ENCODE data around the gene TSTD1. TPM values are rescaled to one million over a fixed set of nuclear protein-coding genes. Genes with fewer than 3 reads are reported as not detected.

The TSTD1 gene
- total RNA-seq, 1 donor from 2014 or later: 13.4 TPM

- TF ChIP-seq, protein P1, sequence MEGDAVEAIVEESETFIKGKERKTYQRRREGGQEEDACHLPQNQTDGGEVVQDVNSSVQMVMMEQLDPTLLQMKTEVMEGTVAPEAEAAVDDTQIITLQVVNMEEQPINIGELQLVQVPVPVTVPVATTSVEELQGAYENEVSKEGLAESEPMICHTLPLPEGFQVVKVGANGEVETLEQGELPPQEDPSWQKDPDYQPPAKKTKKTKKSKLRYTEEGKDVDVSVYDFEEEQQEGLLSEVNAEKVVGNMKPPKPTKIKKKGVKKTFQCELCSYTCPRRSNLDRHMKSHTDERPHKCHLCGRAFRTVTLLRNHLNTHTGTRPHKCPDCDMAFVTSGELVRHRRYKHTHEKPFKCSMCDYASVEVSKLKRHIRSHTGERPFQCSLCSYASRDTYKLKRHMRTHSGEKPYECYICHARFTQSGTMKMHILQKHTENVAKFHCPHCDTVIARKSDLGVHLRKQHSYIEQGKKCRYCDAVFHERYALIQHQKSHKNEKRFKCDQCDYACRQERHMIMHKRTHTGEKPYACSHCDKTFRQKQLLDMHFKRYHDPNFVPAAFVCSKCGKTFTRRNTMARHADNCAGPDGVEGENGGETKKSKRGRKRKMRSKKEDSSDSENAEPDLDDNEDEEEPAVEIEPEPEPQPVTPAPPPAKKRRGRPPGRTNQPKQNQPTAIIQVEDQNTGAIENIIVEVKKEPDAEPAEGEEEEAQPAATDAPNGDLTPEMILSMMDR (IDR thresholded peaks at IDR 0.05; ENCODE audit: borderline replicate concordance): no peak
- Histone ChIP-seq H3K36me3 (no peaks in the 10 kb centered on the region), H3K27ac (replicated peaks) (no peak overlapping the region), H3K4me1 (no peaks in the 10 kb centered on the region), H3K9me3 (replicated peaks) (no peaks in the 10 kb centered on the region), H3K4me3 (no peak overlapping the region), H3K27me3 (ENCODE audit: low read depth) (peaks cover 9% of the 10 kb centered on the region)
- intact Hi-C loops (cut with micrococcal nuclease): no loop called here
- DNase-seq: no peak
Measured at GRCh38 chr1:161072751-161073449, 34.1 kb upstream of the TSTD1 start.

DNA sequence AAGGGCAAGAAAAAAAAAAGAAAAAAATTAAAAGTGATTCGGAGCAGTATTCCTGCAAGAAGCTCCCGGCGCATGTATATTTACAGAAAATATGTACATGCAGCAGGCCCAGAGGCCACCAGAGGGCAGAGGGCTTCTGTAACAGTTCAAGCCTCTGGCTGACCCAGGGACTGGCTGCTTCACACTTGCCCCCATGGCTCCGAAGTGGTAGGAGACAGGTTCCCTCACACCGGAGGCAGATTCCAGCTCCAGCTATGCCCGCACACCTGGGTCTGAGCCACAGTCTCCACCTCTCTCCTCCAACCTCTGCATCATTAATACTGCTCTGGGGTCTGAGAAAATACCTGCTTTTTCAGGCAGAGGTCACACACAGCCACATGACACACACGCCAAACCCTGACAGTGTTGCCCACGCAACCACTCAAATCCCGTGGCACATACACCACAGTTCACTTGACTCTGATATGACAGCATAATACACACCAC lies 33.2 kb upstream of the TSTD1 start:
- TF ChIP-seq, protein P1 (IDR thresholded peaks at IDR 0.05; ENCODE audit: borderline replicate concordance): peak; percentile 68
- Histone ChIP-seq H3K4me1 (no peaks in the 10 kb centered on the region), H3K27ac (replicated peaks) (no peak overlapping the region), H3K4me3 (no peak overlapping the region), H3K27me3 (ENCODE audit: low read depth) (peaks cover 9% of the 10 kb centered on the region), H3K36me3 (no peaks in the 10 kb centered on the region), H3K9me3 (replicated peaks) (no peaks in the 10 kb centered on the region)
- intact Hi-C loops (cut with micrococcal nuclease): no loop called here
- DNase-seq: peak; percentile 62

GRCh38 chr1:161070761-161071160 lies 32.0 kb upstream of the TSTD1 start:
- Histone ChIP-seq H3K27ac (replicated peaks) (no peak overlapping the region), H3K36me3 (no peaks in the 10 kb centered on the region), H3K4me1 (no peaks in the 10 kb centered on the region), H3K27me3 (ENCODE audit: low read depth) (peaks cover 13% of the 10 kb centered on the region), H3K4me3 (no peak overlapping the region), H3K9me3 (replicated peaks) (no peaks in the 10 kb centered on the region)
- intact Hi-C loops (cut with micrococcal nuclease): no loop called here
- no peak for DNase-seq
- TF ChIP-seq, protein P1 (IDR thresholded peaks at IDR 0.05; ENCODE audit: borderline replicate concordance): no peak

GRCh38 chr1:161069731-161070270 lies 31.0 kb upstream of the TSTD1 start, which contains the start of gene ARHGAP30:
Gene ARHGAP30, minus strand, starts transcription at chr1:161069891. Its CDS starts 267 bp downstream, at chr1:161069624.
- peak; percentile 62 for DNase-seq
- no peaks in the 10 kb centered on the region for H3K36me3 ChIP-seq
- intact Hi-C loops (cut with micrococcal nuclease): no loop called here
- no peaks in the 10 kb centered on the region for H3K4me1 ChIP-seq
- H3K9me3 ChIP-seq (replicated peaks): no peaks in the 10 kb centered on the region
- peak within 1 kb of the TSS; percentile 49 for H3K4me3 ChIP-seq
- TF ChIP-seq, protein P1 (IDR thresholded peaks at IDR 0.05; ENCODE audit: borderline replicate concordance): no peak
- peaks cover 22% of the 10 kb centered on the region for H3K27me3 ChIP-seq (ENCODE audit: low read depth)
- peak within 1 kb of the TSS; percentile 66 for H3K27ac ChIP-seq (replicated peaks)

- Histone ChIP-seq H3K27ac (replicated peaks) (peak overlapping the region; percentile 66), H3K27me3 (ENCODE audit: low read depth) (peaks cover 28% of the 10 kb centered on the region), H3K4me1 (no peaks in the 10 kb centered on the region), H3K36me3 (no peaks in the 10 kb centered on the region), H3K9me3 (replicated peaks) (no peaks in the 10 kb centered on the region), H3K4me3 (peak overlapping the region; percentile 49)
- TF ChIP-seq, protein P1 (IDR thresholded peaks at IDR 0.05; ENCODE audit: borderline replicate concordance): no peak
- DNase-seq: no peak
- intact Hi-C loops (cut with micrococcal nuclease): no loop called here
Measured at GRCh38 chr1:161069241-161069640, 30.5 kb upstream of the TSTD1 start.

Data from left ventricle myocardium inferior (tissue), 1 donor.